Measurements from ENCODE around the gene ARSH.

DNA sequence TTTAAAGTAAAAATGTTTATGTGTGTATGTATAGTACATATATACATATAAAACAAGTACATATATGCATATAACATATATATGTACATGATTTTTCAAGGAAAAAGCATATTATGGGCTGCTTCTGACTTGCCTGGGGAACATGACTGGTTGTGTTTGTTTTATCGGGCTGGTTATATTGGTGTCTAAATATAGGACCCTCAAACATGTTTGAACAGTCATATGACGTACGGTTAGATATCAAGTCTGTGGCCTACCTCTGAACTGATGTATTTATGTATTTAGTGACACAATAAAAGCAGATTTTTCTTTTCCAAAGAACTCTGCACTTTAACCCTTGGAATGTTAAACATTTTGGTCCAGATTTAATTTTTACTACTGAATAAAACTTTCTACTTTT lies 39.3 kb upstream of the ARSH start:
- TF ChIP-seq YBX1 (IDR thresholded peaks at IDR 0.05) (no peak), RBBP5 (conservative IDR thresholded peaks at IDR 0.05) (no peak), POLR2A (IDR thresholded peaks at IDR 0.05; ENCODE audit: low read depth, low read length) (no peak), PAX8 (IDR thresholded peaks at IDR 0.05) (no peak), RB1 (IDR thresholded peaks at IDR 0.05; ENCODE audit: borderline replicate concordance) (no peak), EP300 (IDR thresholded peaks at IDR 0.05; ENCODE audit: borderline replicate concordance in 1 of 2, control insufficient read depth in 1 of 2, low read depth in 2 of 2, low read length in 2 of 2) (no peak), GABPA (IDR thresholded peaks at IDR 0.05; ENCODE audit: low read depth) (no peak), FOS (IDR thresholded peaks at IDR 0.05; ENCODE audit: borderline replicate concordance, extremely low read depth, insufficient read length) (no peak), RAD21 (IDR thresholded peaks at IDR 0.05; ENCODE audit: insufficient read depth, low read depth, low read length) (no peak), RELA (IDR thresholded peaks at IDR 0.05; ENCODE audit: borderline replicate concordance, partially characterized antibody) (no peak), SPI1 (IDR thresholded peaks at IDR 0.05; ENCODE audit: borderline replicate concordance, insufficient read depth, low read depth, low read length) (no peak), SUZ12 (IDR thresholded peaks at IDR 0.05; ENCODE audit: unreplicated experiment) (no peak)
- TF ChIP-seq, protein P1, sequence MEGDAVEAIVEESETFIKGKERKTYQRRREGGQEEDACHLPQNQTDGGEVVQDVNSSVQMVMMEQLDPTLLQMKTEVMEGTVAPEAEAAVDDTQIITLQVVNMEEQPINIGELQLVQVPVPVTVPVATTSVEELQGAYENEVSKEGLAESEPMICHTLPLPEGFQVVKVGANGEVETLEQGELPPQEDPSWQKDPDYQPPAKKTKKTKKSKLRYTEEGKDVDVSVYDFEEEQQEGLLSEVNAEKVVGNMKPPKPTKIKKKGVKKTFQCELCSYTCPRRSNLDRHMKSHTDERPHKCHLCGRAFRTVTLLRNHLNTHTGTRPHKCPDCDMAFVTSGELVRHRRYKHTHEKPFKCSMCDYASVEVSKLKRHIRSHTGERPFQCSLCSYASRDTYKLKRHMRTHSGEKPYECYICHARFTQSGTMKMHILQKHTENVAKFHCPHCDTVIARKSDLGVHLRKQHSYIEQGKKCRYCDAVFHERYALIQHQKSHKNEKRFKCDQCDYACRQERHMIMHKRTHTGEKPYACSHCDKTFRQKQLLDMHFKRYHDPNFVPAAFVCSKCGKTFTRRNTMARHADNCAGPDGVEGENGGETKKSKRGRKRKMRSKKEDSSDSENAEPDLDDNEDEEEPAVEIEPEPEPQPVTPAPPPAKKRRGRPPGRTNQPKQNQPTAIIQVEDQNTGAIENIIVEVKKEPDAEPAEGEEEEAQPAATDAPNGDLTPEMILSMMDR (IDR thresholded peaks at IDR 0.05 in 2 of 3, conservative IDR thresholded peaks at IDR 0.05 in 1 of 3; ENCODE audit: control insufficient read depth in 2 of 3, extremely low read depth in 1 of 3, insufficient read depth in 1 of 3, low read depth in 3 of 3, low read length in 3 of 3), result no peak
- TF ChIP-seq, protein P2, sequence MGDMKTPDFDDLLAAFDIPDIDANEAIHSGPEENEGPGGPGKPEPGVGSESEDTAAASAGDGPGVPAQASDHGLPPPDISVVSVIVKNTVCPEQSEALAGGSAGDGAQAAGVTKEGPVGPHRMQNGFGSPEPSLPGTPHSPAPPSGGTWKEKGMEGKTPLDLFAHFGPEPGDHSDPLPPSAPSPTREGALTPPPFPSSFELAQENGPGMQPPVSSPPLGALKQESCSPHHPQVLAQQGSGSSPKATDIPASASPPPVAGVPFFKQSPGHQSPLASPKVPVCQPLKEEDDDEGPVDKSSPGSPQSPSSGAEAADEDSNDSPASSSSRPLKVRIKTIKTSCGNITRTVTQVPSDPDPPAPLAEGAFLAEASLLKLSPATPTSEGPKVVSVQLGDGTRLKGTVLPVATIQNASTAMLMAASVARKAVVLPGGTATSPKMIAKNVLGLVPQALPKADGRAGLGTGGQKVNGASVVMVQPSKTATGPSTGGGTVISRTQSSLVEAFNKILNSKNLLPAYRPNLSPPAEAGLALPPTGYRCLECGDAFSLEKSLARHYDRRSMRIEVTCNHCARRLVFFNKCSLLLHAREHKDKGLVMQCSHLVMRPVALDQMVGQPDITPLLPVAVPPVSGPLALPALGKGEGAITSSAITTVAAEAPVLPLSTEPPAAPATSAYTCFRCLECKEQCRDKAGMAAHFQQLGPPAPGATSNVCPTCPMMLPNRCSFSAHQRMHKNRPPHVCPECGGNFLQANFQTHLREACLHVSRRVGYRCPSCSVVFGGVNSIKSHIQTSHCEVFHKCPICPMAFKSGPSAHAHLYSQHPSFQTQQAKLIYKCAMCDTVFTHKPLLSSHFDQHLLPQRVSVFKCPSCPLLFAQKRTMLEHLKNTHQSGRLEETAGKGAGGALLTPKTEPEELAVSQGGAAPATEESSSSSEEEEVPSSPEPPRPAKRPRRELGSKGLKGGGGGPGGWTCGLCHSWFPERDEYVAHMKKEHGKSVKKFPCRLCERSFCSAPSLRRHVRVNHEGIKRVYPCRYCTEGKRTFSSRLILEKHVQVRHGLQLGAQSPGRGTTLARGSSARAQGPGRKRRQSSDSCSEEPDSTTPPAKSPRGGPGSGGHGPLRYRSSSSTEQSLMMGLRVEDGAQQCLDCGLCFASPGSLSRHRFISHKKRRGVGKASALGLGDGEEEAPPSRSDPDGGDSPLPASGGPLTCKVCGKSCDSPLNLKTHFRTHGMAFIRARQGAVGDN (IDR thresholded peaks at IDR 0.05), result no peak
